ENCODE results near the gene ACTL8.

The ACTL8 gene

GRCh38 chr1:17755120-17755519, at the start of gene ACTL8:
TSS of gene ACTL8 (plus strand) at chr1:17755333. CDS start at chr1:17823009, 67,676 bp downstream.
- DNase-seq = no peak

- DNase-seq = no peak
These were observed 48.7 kb upstream of the ACTL8 start for GRCh38 chr1:17706445-17706844.

- no peak for DNase-seq
These were observed 45.2 kb upstream of the ACTL8 start for GRCh38 chr1:17709981-17710380.

GRCh38 chr1:17710889-17711576, 44.1 kb upstream of the ACTL8 start:
- no peak for DNase-seq

- no peak for DNase-seq
These were observed 43.6 kb upstream of the ACTL8 start for GRCh38 chr1:17711577-17711910.

GRCh38 chr1:17711941-17712340, 43.2 kb upstream of the ACTL8 start:
- peak in 1 of 51 donors; percentile 7 for DNase-seq

- DNase-seq = no peak
These were observed 41.1 kb upstream of the ACTL8 start for GRCh38 chr1:17713993-17714392.

- DNase-seq = no peak
These were observed 37.3 kb upstream of the ACTL8 start for GRCh38 chr1:17717594-17718535.

GRCh38 chr1:17719874-17720273, 35.3 kb upstream of the ACTL8 start:
- no peak for DNase-seq

- no peak for DNase-seq
These were observed 33.7 kb upstream of the ACTL8 start for GRCh38 chr1:17721444-17721843.

- no peak for DNase-seq
These were observed 31.4 kb upstream of the ACTL8 start for GRCh38 chr1:17723684-17724083.

- no peak for DNase-seq
These were observed 31.0 kb upstream of the ACTL8 start for GRCh38 chr1:17724150-17724549.

GRCh38 chr1:17725084-17725719, 29.9 kb upstream of the ACTL8 start:
- no peak for DNase-seq

- no peak for DNase-seq
These were observed 29.1 kb upstream of the ACTL8 start for GRCh38 chr1:17725811-17726582.

- no peak for DNase-seq
These were observed 26.9 kb upstream of the ACTL8 start for GRCh38 chr1:17728123-17728712.

GRCh38 chr1:17729248-17729647, 25.9 kb upstream of the ACTL8 start:
- no peak for DNase-seq

- DNase-seq = no peak
These were observed 25.2 kb upstream of the ACTL8 start for GRCh38 chr1:17729909-17730308.

GRCh38 chr1:17731460-17731859, 23.7 kb upstream of the ACTL8 start:
- no peak for DNase-seq

GRCh38 chr1:17732475-17732874, 22.7 kb upstream of the ACTL8 start:
- no peak for DNase-seq

- DNase-seq = no peak
These were observed 21.5 kb upstream of the ACTL8 start for GRCh38 chr1:17733661-17734060.

- no peak for DNase-seq
These were observed 20.5 kb upstream of the ACTL8 start for GRCh38 chr1:17734609-17735008.

All from hypothalamus (tissue), 51 donors.